ENCODE data around the gene CHADL.

Gene CHADL

GRCh38 chr22:41215409-41215808, 25.3 kb downstream of the CHADL start:
- no peak overlapping the region for H3K4me3 ChIP-seq (ENCODE audit: low read depth, low read length)
- no peak for DNase-seq (ENCODE audit: low read depth)
- TF ChIP-seq MAX (IDR thresholded peaks at IDR 0.05; ENCODE audit: low read depth, low read length) (no peak), CTCF (IDR thresholded peaks at IDR 0.05; ENCODE audit: low read depth, low read length) (no peak), MYC (IDR thresholded peaks at IDR 0.05; ENCODE audit: low read depth, low read length) (no peak), POLR2A (IDR thresholded peaks at IDR 0.05; ENCODE audit: extremely low read depth, insufficient read length) (no peak)

GRCh38 chr22:41206719-41207118, 34.0 kb downstream of the CHADL start:
- no peak for DNase-seq (ENCODE audit: low read depth)
- H3K4me3 ChIP-seq (ENCODE audit: low read depth, low read length): no peak overlapping the region
- TF ChIP-seq CTCF (IDR thresholded peaks at IDR 0.05; ENCODE audit: low read depth, low read length) (no peak), POLR2A (IDR thresholded peaks at IDR 0.05; ENCODE audit: extremely low read depth, insufficient read length) (no peak), MYC (IDR thresholded peaks at IDR 0.05; ENCODE audit: low read depth, low read length) (no peak), MAX (IDR thresholded peaks at IDR 0.05; ENCODE audit: low read depth, low read length) (no peak)

- TF ChIP-seq CTCF (IDR thresholded peaks at IDR 0.05; ENCODE audit: low read depth, low read length): no peak
- peak; percentile 38 for TF ChIP-seq POLR2A (IDR thresholded peaks at IDR 0.05; ENCODE audit: extremely low read depth, insufficient read length)
- peak; percentile 20; the same call in 1 of the 2 replicates for TF ChIP-seq MYC (IDR thresholded peaks at IDR 0.05; ENCODE audit: low read depth, low read length)
- peak; percentile 44 for TF ChIP-seq MAX (IDR thresholded peaks at IDR 0.05; ENCODE audit: low read depth, low read length)
- peak within 1 kb of the TSS; percentile 95 for H3K4me3 ChIP-seq (ENCODE audit: low read depth, low read length)
- peak; percentile 95 for DNase-seq (ENCODE audit: low read depth)
Measured at GRCh38 chr22:41204992-41205900, 35.5 kb downstream of the CHADL start, which contains the start of gene L3MBTL2. L3MBTL2 (plus strand) TSS chr22:41205312; CDS start chr22:41205363, 51 bp downstream.

GRCh38 chr22:41204066-41204465, 36.7 kb downstream of the CHADL start:
- TF ChIP-seq CTCF (IDR thresholded peaks at IDR 0.05; ENCODE audit: low read depth, low read length): no peak
- TF ChIP-seq POLR2A (IDR thresholded peaks at IDR 0.05; ENCODE audit: extremely low read depth, insufficient read length): no peak
- TF ChIP-seq MAX (IDR thresholded peaks at IDR 0.05; ENCODE audit: low read depth, low read length): no peak
- no peak for TF ChIP-seq MYC (IDR thresholded peaks at IDR 0.05; ENCODE audit: low read depth, low read length)
- H3K4me3 ChIP-seq (ENCODE audit: low read depth, low read length): no peak overlapping the region
- no peak for DNase-seq (ENCODE audit: low read depth)

GRCh38 chr22:41203118-41203517, 37.6 kb downstream of the CHADL start:
- no peak overlapping the region for H3K4me3 ChIP-seq (ENCODE audit: low read depth, low read length)
- TF ChIP-seq CTCF (IDR thresholded peaks at IDR 0.05; ENCODE audit: low read depth, low read length) (no peak), POLR2A (IDR thresholded peaks at IDR 0.05; ENCODE audit: extremely low read depth, insufficient read length) (no peak), MAX (IDR thresholded peaks at IDR 0.05; ENCODE audit: low read depth, low read length) (no peak)
- DNase-seq (ENCODE audit: low read depth): no peak
